Stimulated activated CD4-positive, alpha-beta T cell treated with anti-CD3 and anti-CD28 coated beads, TNF-alpha, amount 100 ng/mL, for 48 hours (primary cell): Measurements from ENCODE around the gene RIN3.
"Not testable (repeated sequence)": the region's sequence is repeated elsewhere in the genome, so short reads cannot be mapped to it uniquely, and the experiment has no call there.

Experiments used
- DNase-seq, 3 donors: peaks; one replicate each; pipeline ENCODE4 v3.0.0-alpha.2; 2020; ENCODE audit warnings: low read depth in 3 of 3

The RIN3 gene

DNA sequence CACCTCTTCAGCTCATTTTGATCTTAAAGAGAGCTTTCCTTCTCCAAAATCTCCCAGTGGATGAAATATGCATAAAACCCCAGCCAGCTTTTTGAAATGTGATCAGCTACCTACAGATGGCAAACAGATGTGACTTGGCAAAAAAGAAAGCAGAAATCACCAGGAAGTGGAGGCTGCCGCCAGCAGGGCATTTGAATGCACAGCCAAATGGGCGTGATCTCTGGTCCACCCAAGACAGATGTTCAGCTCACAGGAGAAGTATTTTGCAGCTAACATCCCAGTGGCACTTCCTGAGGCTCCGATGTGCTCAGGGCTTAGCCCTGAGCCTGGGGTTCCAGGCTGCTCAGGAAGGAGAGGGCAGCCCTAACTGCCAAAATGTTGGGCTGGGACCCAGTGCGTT, 156.6 kb downstream of the RIN3 start:
- DNase-seq: no peak

DNA sequence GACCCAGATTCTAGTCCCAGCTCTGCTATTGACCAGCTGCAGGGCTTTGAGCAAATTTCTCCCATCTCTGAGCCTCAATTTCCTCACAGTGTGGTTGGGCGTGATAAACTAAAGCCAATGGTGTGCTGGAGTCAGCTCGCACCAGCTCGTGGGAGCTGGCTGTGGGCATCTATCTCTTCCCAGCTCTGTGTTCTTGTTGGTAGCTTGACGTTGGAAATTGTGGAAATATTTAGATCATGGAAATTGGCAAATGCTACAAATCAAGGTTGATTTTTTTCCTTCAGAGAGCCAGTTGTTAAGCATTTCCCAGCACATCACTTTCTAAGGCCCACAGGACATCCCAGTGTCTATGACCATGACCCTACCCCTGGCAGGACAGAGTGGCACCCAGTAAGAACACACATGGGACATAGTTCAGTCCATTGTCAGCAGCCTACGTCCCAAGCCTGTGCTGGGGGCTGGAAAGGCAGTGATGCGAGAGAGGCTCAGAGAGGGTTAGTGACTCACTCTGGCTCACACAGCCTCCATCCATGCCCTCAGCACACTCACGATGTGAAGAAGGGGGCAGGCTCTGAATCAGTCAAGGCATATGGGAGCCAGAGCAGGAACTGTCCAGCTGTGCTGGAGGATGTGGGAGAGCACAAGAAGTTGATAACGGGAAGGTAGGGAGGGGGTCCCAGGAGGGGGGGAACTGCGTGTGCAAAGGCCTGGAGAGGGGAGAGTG, 157.2 kb downstream of the RIN3 start:
- DNase-seq: no peak

DNA sequence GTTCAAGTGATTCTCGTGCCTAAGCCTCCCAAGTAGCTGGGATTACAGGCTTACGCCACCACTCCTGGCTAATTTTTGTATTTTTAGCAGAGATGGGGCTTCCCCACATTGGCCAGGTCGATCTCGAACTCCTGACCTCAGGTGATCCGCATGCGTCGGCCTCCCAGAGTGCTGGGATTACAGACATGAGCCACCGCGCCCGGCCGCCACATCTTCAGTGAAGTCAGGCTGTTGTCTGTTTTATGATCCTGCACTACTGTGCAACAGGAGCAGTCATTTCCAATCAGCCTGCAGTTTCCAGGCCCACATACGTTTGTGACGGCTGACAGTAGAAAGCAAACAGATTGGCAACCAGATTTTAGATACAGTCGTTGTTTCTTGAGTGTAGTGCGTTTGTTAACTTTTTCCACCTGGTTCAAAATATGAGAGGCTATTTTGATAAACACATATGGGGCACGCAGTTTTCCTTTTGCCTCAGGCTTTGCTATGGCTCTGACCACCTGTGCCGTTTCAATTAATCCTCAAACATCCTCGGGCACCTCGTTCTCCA, 160.1 kb downstream of the RIN3 start:
- DNase-seq: no peak

DNA sequence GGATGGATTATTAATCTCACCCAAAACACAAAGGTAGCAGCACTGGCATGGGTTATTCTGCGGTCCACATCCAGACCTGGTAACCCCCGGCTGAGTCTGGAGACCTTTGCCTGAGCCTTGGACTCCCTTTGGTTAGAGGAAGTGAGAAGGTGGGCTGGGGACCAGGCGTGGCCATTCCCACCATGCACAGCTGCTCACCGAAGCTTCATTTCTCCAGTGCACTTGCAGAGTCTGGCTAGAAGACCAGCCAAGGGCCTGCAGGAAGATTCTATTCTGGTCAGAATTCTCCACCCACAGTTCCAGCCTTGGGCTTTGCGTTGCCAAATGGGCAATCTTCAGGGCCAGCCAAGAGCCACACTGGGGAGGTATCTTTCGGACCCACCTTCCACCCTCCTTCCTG, 161.8 kb downstream of the RIN3 start:
- no peak for DNase-seq

DNA sequence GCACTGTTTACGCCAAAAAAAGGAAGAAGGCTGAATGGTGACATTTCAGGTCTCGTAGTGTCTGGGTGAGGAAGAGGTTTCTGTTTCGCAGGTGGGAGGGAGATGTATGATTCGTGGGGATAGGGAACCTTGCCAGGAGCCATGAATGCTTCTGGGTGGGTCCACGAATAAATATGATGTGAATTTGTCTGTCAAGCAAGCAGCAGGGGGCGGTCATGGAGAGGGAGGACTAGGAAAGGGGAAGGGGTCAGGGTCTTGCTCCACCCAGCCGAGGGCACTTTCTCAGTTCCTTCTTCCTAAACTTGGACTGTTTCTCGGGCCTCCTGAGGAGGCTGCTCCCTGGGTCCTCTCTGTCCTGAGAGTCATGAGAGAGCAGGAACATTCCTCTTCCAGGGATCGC, 162.4 kb downstream of the RIN3 start:
- DNase-seq: no peak

DNA sequence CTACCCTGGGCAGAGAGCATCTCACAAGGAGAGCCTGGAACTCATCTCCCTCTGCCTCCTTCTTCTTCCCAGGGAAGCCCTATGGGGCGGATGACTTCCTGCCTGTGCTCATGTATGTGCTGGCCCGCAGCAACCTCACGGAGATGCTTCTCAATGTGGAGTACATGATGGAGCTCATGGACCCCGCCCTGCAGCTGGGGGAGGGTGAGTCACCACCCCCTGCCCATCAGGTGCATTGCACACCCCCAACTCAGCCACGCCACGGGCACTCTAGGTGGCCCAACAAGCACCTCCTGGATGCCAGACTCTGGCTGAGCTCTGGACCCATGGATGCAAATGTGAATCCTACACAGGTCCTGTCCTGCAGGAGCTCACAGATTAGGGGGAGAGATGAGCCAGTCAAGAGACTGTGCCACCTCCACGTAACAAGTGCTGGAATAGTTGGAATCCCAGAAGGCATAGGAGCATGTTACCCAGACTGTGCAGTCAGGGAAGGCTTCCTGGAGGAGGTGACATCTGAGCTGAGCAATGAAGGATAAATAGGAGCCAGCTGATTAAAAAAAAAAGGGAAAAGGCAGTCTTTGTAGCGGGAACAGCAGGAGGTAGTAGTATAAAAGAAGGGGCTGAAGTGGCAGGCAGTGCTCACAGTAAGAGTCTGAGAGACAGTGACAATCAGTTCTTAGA, 163.0 kb downstream of the RIN3 start:
- DNase-seq: no peak

DNA sequence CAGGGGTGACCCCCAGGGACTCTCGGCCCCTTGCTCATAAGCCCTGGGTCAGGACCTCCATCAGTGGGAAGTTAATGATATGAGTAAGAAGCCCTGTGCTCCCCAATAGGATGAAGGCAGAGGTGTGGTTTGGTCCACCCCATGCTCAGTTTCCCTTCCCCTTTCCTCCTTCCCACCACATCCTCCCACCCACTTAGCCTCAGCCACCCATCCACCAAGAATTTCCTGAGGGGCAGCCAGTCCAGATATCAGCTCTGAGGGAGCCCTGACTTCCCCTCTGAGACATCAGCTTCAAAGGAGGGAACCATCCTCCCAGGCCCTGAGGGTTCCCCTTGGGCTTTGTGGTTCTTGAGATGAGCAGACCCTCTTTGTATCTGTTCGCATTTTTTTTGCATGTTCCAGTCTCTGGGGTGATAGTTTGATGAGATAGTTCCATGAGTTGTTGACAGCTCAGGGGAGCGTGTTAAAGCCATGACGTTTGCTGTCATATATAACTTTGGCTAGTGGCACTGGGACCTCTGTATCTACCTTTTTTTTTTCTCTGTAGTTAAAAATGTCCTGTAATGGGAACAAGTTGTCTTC, 163.6 kb downstream of the RIN3 start:
- DNase-seq: peak; percentile 52 to 74 (median 52)

DNA sequence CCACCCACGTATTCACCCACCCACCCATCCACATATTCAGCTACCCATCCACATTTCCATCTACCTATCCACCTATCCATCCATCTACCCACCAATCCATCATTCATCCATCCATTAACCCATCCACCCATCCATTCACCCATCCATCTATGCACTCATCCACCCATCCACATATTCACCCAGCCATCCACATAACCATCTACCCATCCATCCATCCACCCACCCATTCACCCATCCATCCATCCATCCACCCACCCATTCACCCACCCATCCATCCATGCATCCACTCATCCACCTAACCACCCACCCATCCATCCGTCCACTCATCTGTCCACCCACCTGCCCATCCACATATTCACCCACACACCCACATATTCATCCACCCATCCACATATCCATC, 164.4 kb downstream of the RIN3 start:
- DNase-seq: no peak

DNA sequence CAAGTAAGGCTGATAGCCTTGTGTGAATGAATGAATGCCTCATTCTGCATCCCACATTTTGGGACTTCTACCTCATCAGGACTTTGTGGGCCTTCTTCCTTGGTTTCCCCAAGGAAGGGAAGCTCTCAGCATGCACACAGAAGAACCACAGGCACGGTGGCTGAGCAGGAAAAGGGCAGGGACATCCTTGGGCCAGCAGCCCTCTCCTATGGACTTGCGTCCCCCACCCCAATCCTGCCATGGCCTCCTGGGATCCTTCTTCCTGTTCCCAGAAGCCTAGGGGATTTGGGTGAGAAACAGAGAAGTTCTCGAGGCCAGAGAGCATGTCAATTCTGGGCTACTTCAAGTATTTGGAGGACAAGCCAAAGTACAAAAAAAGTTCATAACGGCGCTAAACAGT, 165.2 kb downstream of the RIN3 start:
- DNase-seq: no peak

DNA sequence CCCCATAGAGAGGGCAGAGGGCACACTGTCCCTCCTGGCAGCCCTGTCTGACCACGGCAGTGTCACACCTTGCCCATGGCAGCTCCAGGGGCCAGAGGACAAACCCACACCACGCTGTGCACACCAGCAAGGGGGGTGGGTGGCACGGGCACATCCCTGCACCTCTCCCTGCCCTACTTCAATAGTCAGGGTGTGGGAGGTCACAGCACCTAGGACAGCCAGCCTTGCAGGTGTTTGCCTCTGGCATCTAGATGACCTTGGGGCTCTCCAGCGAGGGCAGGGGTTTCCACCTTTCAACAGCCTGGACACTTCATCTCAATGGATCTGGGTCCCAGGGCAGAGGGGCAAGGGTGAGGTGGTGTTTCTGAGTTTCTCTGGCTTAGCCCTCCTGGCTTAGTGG, 165.7 kb downstream of the RIN3 start:
- DNase-seq: no peak

DNA sequence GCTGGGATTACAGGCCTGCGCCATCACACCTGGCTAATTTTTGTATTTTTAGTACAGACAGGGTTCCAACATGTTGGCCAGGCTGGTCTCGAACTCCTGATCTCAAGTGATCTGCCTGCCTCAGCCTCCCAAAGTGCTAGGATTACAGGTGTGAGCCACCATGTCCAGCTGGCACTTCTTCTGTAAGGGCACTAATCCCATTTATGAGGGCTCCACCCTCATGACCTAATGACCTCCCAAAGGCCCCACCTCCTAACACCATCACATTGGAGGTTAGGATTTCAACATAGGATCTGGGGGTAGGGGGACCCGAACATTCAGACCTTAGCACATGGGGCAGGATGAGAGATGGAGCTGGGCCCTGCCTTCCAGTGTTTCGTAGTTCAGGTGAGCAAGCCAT, 166.7 kb downstream of the RIN3 start:
- not testable (repeated sequence) for DNase-seq

DNA sequence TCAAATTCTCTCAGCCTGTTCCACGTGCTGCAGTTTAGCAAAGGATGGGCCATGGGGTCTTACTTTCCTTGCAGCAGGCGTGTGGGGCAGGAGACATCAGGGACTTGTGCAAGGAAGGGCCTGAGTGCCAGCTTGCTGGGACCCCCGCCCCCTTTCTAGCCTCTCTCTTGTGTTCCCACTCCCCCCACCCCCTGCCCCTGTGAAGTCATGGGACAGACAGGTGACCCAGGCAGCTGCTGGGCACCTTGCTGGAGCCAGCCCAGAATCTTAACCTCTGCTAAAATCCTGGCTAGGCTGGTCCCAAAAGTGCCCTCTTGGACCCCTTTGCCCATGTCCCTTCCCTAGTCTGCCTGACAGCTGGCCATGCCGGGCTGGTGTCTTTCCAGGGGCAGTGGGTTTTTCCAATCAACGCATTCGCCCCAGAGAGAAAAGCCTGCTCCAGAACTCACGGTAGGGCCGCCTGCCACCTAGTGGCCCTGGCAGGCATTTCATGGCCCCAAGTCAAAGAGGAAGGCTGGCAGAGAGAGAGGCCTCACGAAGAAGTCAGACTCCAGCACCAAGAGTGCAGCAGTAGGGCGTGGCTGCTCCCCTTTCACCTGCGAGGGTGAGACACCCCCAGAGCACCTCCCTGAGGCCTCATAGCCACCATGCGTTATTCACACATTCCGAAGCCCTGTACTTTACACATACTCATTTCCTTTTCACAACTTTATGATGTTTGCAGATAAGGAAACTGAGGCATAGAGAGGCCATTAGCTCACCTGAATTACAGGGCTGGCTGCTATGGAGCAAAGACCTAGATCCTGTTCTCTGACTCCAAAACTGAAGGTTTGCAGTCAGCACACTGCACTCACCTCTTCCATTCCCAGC, 167.4 kb downstream of the RIN3 start:
- peak; percentile 60 to 63 (median 60) for DNase-seq

DNA sequence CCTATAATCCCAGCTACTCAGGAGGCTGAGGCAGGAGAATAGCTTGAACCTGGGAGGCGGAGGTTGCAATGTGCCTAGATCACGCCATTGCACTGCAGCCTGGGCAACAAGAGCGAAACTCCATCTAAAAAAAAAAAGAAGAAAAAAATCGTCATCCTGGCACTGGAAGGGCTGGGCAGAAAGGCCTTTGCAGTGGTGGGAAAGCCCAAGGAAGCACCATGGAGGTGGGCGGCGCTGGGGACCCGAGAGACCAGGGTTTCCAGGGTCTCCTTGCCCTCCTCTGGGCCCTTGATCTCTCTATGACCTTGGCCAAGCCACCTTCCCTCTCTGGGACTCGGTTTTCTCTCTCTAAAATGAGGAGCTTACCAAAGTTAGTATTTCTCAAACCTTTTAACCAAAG, 169.5 kb downstream of the RIN3 start:
- no peak for DNase-seq

DNA sequence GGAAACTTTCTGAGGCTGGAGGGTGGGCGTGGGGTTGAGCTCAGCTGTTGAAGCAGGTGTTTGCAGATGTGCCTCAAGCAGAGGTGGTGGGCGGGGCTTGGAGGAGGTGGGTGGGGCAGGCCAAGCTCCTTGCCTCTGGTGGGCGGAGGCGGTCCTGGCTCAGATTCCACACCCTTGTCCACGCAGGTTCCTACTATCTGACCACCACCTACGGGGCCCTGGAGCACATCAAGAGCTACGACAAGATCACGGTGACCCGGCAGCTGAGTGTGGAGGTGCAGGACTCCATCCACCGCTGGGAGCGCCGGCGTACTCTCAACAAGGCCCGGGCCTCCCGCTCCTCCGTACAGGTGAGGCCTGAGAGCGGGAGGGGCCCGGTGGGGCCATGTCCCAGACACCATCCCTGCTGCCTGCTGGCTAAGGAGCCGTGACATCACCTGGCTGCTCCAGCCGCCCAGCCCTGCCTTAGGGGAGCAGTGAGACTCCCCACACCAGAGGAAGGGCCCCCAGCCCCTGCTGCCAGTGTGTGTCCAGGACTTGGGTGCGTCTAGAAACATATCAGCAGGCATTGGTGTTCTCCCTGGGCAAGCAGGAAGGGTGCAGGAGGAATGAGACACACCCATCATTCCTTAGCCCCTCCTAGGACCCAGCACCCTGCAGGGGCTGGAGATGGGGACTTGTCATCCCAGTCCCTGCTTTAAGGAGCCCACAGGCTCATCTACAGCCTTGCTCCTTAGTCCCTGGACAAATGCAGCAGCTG, 171.4 kb downstream of the RIN3 start:
- DNase-seq: no peak

DNA sequence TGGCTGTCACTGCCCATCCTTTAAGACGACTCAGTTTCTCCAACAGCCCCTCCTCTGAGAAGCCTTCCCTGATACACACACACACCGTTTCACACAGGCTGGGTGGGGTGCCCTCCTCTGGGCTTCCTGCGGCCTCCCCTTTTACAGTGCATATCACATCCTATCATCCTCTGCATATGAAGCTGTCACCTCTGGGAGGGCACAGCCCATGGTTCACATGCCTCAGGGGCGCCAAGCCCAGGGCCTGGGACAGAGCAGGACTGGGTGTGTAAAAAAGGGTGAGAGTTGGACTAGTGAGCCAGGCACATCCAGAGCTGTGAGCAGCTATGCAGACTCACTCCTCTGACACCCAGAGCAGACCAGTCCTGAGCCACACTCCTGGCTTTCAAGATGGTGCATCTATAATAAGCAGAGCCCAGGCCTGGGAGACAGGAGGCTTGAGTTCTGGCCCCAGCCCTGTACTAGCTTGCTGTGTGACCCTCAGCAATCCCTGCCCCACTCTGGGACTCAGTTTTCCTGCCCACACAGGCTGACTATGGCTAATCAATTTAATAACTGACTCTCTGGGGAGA, 172.3 kb downstream of the RIN3 start:
- no peak for DNase-seq

DNA sequence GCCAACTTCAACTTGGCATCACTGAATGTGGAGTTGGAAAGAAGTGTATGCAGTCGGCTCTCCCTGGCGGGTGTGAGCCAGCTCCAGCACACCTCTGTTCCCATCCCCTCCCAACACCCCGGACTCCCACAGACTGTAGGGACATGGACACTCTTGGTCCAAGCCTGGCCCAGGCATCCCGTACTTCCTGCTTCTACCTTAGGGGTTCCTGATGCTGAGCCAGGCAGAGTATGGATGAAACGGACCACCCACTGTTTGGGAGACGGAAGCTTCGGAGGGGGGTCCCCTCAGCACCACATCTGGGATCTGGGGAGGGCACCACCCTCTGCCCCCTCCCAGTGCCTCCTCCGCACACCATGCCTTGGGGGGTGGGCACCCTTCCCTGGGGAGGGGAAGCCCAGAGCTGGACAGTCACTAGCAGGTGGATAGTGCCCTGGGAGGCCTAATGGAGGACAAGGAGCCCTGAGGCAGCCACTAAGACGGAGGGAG, 172.9 kb downstream of the RIN3 start:
- DNase-seq: no peak

DNA sequence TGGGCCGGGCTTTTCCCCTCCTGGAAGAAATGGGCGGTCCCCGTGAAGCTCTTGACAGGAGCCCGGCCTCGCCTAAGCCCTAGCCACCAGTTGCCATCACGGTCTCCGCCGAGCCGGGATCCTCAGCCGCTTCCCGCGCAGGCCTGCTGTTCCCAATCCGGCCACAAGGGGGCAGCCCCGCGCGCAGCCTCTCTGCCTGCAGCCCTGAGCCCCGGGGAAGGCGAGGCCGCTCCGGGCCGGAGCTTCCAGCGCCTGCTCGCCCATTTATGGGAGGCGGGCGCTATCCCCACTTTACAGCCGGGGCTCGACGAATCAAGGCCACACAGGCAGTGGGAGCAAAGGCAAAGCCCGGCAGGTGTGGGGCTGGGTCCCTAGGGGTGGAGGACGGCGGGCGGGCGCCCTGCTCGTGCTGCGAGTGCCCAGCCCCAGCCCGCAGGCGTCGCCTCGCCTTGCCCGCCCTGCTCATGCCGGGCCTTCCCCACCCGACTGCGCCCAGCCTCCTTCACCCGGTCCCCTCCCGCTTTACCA, 173.4 kb downstream of the RIN3 start:
- DNase-seq: peak in 2 of 3 donors; percentile 56 to 60

DNA sequence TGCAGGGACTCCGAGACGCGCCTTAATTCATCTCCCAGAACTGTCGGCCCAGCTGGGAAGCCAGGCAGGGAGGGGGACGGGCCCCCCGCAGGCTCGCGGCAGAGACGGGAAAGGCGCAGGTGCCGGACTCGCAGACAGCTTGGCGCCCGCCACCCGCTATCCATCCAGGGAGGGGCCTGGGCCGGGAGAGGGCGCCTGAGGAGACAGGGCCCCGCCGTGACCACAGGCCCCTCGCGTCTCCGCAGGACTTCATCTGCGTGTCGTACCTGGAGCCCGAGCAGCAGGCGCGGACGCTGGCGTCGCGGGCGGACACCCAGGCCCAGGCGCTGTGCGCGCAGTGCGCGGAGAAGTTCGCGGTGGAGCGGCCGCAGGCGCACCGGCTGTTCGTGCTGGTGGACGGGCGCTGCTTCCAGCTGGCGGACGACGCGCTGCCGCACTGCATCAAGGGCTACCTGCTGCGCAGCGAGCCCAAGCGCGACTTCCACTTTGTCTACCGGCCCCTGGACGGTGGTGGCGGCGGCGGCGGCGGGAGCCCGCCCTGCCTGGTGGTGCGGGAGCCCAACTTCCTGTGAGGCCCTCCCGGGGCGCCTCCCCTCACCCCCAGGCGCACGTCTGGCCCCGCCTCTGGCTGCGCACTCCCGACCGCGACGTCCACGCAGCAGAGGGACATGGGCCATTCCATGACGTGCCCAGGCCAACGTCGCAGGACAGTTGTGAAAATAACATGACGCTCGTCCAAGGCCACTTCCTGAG, 174.3 kb downstream of the RIN3 start:
- DNase-seq: no peak
